ENCODE results near the gene NFE2. TPM values are rescaled to one million over a fixed set of nuclear protein-coding genes. Genes with fewer than 3 reads are reported as not detected.

The NFE2 gene
- total and polyA plus RNA-seq, 2 donors (not counting 3 experiments of a cell fraction or from before 2014, with no cell fraction given), result not detected

GRCh38 chr12:54279632-54280467 lies 21.0 kb downstream of the NFE2 start, which contains the start of gene CBX5:
Gene CBX5, minus strand, starts transcription at chr12:54280122. Its CDS starts 22,472 bp downstream, at chr12:54257650.
- Histone ChIP-seq H3K79me2 (ENCODE audit: control insufficient read depth, insufficient read depth, low read length) (peaks cover 83% of the 10 kb centered on the region), H2AFZ (ENCODE audit: low read depth, low read length) (peak within 1 kb of the TSS; percentile 48), H3K4me3 (replicated peaks in 1 of 3; ENCODE audit: insufficient read depth in 1 of 3, low read depth in 1 of 3, low read length in 3 of 3) (peak within 1 kb of the TSS; percentile 28 to 78 (median 61)), H3K4me1 (ENCODE audit: control insufficient read depth, extremely low read depth, insufficient read depth, low read length) (peaks cover 43% of the 10 kb centered on the region), H3K4me2 (ENCODE audit: insufficient read depth, low read length) (peak within 1 kb of the TSS; percentile 88), H3K9me3 (replicated peaks; ENCODE audit: control insufficient read depth, insufficient read depth, low read length) (no peaks in the 10 kb centered on the region), H3K36me3 (ENCODE audit: control insufficient read depth in 2 of 2, extremely low read depth in 1 of 2, insufficient read depth in 2 of 2, low read length in 2 of 2) (peaks cover 8 to 19% of the 10 kb centered on the region in 2 experiments), H3K27ac (ENCODE audit: insufficient read depth, low read depth, low read length) (peak within 1 kb of the TSS; percentile 88), H3K9me1 (replicated peaks; ENCODE audit: control insufficient read depth, extremely low read depth, insufficient read depth, low read length) (no peaks in the 10 kb centered on the region), H3K27me3 (ENCODE audit: control insufficient read depth in 2 of 2, insufficient read depth in 2 of 2, low read length in 2 of 2) (no peaks in the 10 kb centered on the region), H4K20me1 (replicated peaks; ENCODE audit: control insufficient read depth, extremely low read depth, insufficient read depth, low read length) (peaks cover 9% of the 10 kb centered on the region), H3K9ac (replicated peaks; ENCODE audit: extremely low read depth, insufficient read depth, low read length) (peak within 1 kb of the TSS; percentile 84)
- dilution Hi-C loops (cut with MboI; ENCODE audit: extremely low pct_ligation_motif_present, low sequenced_read_pairs) (no loop called here), intact Hi-C loops (cut with micrococcal nuclease) (loop anchor here (1.0 to 5.0 kb wide), 7 partner anchors 21 to 152 kb away; partner anchors contain the start of gene COPZ1)
- BruUV-seq (replicated peaks), result no TSS peak
- peak; percentile 100 for DNase-seq (ENCODE audit: low read depth, low spot score)
- POLR2A ChIA-PET, result interaction anchor here (0.6 to 3.2 kb wide), 13 partner anchors 11 to 136 kb away, joined by 3 to 29 read pairs (median 6); partner anchors contain the start of gene COPZ1
- CTCF ChIA-PET, result interaction anchor here (0.6 to 3.7 kb wide), 9 partner anchors 15 to 100 kb away, joined by 3 to 39 read pairs (median 3); partner anchors contain the start of gene COPZ1
- TF ChIP-seq MYC (IDR thresholded peaks at IDR 0.05; ENCODE audit: low read depth, low read length) (peak; percentile 68), CTCF (IDR thresholded peaks at IDR 0.05; ENCODE audit: extremely low read depth in 1 of 2, insufficient read depth in 1 of 2, low read depth in 1 of 2, low read length in 2 of 2) (no peak), POLR2AphosphoS5 (IDR thresholded peaks at IDR 0.05; ENCODE audit: insufficient read depth, low read depth, low read length) (peak; percentile 85), POLR2A (IDR thresholded peaks at IDR 0.05; ENCODE audit: low read depth, low read length) (peak; percentile 95), MAX (IDR thresholded peaks at IDR 0.05; ENCODE audit: insufficient read depth, insufficient read length) (peak; percentile 88)
- FAIRE-seq, result no peak
